Uterus (tissue), 2 donors: ENCODE results near the gene WWC1.

Source experiments
- CTCF ChIP-seq, 4 experiments: fragments of 200-600 bp in 2 of 4; fragments of 450-650 bp in 2 of 4; sonication (generic) in 2 of 4; IDR thresholded peaks; one replicate each; pipeline ENCODE4 v1.5.1; 2016 to 2019; ENCODE audit warnings: antibody characterized with exemption in 4 of 4, mild to moderate bottlenecking in 2 of 4, moderate library complexity in 1 of 4
- POLR2A ChIP-seq, 2 donors: fragments of 450-650 bp; IDR thresholded peaks; one replicate each; pipeline ENCODE4 v1.6.1; 2016; ENCODE audit warnings: antibody characterized with exemption in 2 of 2, mild to moderate bottlenecking in 1 of 2, moderate library complexity in 1 of 2

GRCh38 chr5:168357876-168358275 is 66.4 kb downstream of the WWC1 start:
- TF ChIP-seq CTCF (IDR thresholded peaks at IDR 0.05) (no peak), POLR2A (IDR thresholded peaks at IDR 0.05) (no peak)
